H9 (cell line): Measurements from ENCODE around the gene CCDC3. TPM values are rescaled to one million over a fixed set of nuclear protein-coding genes. Genes with fewer than 3 reads are reported as not detected.

Experiments used
- DNase-seq: peaks from one replicate; pipeline ENCODE4 v3.0.0-alpha.2; 2017
- H2AFZ ChIP-seq: one replicate; pipeline ENCODE4 v1.6.1; 2013; ENCODE audit warnings: mild to moderate bottlenecking, low read length, control low read depth, moderate library complexity
- H2AK5ac ChIP-seq: 2 replicates; pipeline ENCODE4 v1.6.1; 2013; ENCODE audit warnings: low read length, control low read depth, mixed read lengths; ENCODE audit not compliant: insufficient read length
- H2BK120ac ChIP-seq: one replicate; pipeline ENCODE4 v1.6.1; 2013; ENCODE audit warnings: low read depth, mild to moderate bottlenecking, low read length, control low read depth, inconsistent platforms; ENCODE audit not compliant: poor library complexity, severe bottlenecking
- H2BK12ac ChIP-seq: 2 replicates; pipeline ENCODE4 v1.6.1; 2013; ENCODE audit warnings: low read length, control low read depth, mixed read lengths, low read depth; ENCODE audit not compliant: insufficient read length
- H2BK15ac ChIP-seq: 2 replicates; pipeline ENCODE4 v1.6.1; 2013; ENCODE audit warnings: low read depth, low read length, control low read depth
- H2BK20ac ChIP-seq: one replicate; pipeline ENCODE4 v1.6.1; 2013; ENCODE audit warnings: low read depth, mild to moderate bottlenecking, low read length, control low read depth, inconsistent platforms; ENCODE audit not compliant: poor library complexity, severe bottlenecking
- H2BK5ac ChIP-seq: 2 replicates; pipeline ENCODE4 v1.6.1; 2013; ENCODE audit warnings: low read length, control low read depth, mixed read lengths; ENCODE audit not compliant: insufficient read length
- H3K14ac ChIP-seq: 2 replicates; pipeline ENCODE4 v1.6.1; 2013; ENCODE audit warnings: low read length, control low read depth; ENCODE audit not compliant: insufficient read depth
- H3K18ac ChIP-seq: 2 replicates; pipeline ENCODE4 v1.6.1; 2013; ENCODE audit warnings: low read depth, mild to moderate bottlenecking, mixed read lengths, low read length, control low read depth; ENCODE audit not compliant: insufficient read length
- H3K23ac ChIP-seq: 2 replicates; pipeline ENCODE4 v1.6.1; 2013; ENCODE audit warnings: low read length, control low read depth, mixed read lengths, low read depth; ENCODE audit not compliant: insufficient read length
- H3K23me2 ChIP-seq: 2 replicates; pipeline ENCODE4 v1.6.1; 2013; ENCODE audit warnings: low read depth, mild to moderate bottlenecking, mixed read lengths, low read length, control low read depth; ENCODE audit not compliant: insufficient read length, poor library complexity, severe bottlenecking
- H3K27ac ChIP-seq: 2 replicates; pipeline ENCODE4 v1.5.1; 2013; ENCODE audit warnings: low read length, control low read depth, mixed read lengths, low read depth; ENCODE audit not compliant: insufficient read length
- H3K27me3 ChIP-seq: 2 replicates; pipeline ENCODE4 v1.6.1; 2013; ENCODE audit warnings: low read length, control low read depth, inconsistent platforms; ENCODE audit not compliant: insufficient read depth
- H3K4ac ChIP-seq: 2 replicates; pipeline ENCODE4 v1.6.1; 2013; ENCODE audit warnings: low read depth, mild to moderate bottlenecking, control low read depth, inconsistent platforms, low read length, moderate library complexity
- H3K4me1 ChIP-seq: 2 replicates; pipeline ENCODE4 v1.6.1; 2013; ENCODE audit warnings: low read length, control low read depth, inconsistent platforms; ENCODE audit not compliant: insufficient read depth
- H3K4me2 ChIP-seq: 2 replicates; pipeline ENCODE4 v1.6.1; 2013; ENCODE audit warnings: low read length, control low read depth, mixed read lengths; ENCODE audit not compliant: insufficient read length, insufficient read depth
- H3K56ac ChIP-seq: 2 replicates; pipeline ENCODE4 v1.6.1; 2013; ENCODE audit warnings: low read depth, mild to moderate bottlenecking, mixed read lengths, low read length, control low read depth; ENCODE audit not compliant: insufficient read length
- H3K79me1 ChIP-seq: 2 replicates; pipeline ENCODE4 v1.6.1; 2013; ENCODE audit warnings: low read depth, mild to moderate bottlenecking, moderate library complexity, low read length, control low read depth, inconsistent platforms; ENCODE audit not compliant: insufficient read depth, poor library complexity, severe bottlenecking
- H3K79me2 ChIP-seq: 2 replicates; pipeline ENCODE4 v1.6.1; 2013; ENCODE audit warnings: low read length, control low read depth, inconsistent platforms; ENCODE audit not compliant: insufficient read depth
- H3K9ac ChIP-seq: 2 replicates; pipeline ENCODE4 v1.6.1; 2013; ENCODE audit warnings: low read length, control low read depth, mixed read lengths; ENCODE audit not compliant: insufficient read length; ENCODE audit errors: extremely low read depth
- H3K9me3 ChIP-seq: one replicate; pipeline ENCODE4 v1.6.1; 2013; ENCODE audit warnings: low read depth, low read length, inconsistent platforms; ENCODE audit not compliant: control insufficient read depth
- H3T11ph ChIP-seq: one replicate; pipeline ENCODE4 v1.6.1; 2013; ENCODE audit warnings: mild to moderate bottlenecking, low read length, control low read depth, inconsistent platforms
- H4K20me1 ChIP-seq: one replicate; pipeline ENCODE4 v1.6.1; 2013; ENCODE audit not compliant: control insufficient read depth, insufficient read length, insufficient read depth
- H4K5ac ChIP-seq: 2 replicates; pipeline ENCODE4 v1.6.1; 2013; ENCODE audit warnings: low read depth, mild to moderate bottlenecking, mixed read lengths, low read length, control low read depth; ENCODE audit not compliant: insufficient read length
- H4K8ac ChIP-seq: replicated peaks from 2 replicates; pipeline ENCODE4 v1.6.1; 2013; ENCODE audit warnings: low read length, control low read depth, mixed read lengths, low read depth; ENCODE audit not compliant: insufficient read length
- H4K91ac ChIP-seq: 2 replicates; pipeline ENCODE4 v1.6.1; 2013; ENCODE audit warnings: low read depth, mild to moderate bottlenecking, moderate library complexity, mixed read lengths, low read length, control low read depth; ENCODE audit not compliant: insufficient read length
- H3K27ac Mint-ChIP-seq, 3 experiments: 2 replicates in 2 of 3; 3 replicates in 1 of 3; pipeline ENCODE4 v1.8.0; 2020 to 2021; ENCODE audit warnings: mixed read lengths in 3 of 3, mild to moderate bottlenecking in 1 of 3, moderate library complexity in 1 of 3
- H3K27me3 Mint-ChIP-seq: 2 replicates; pipeline ENCODE4 v1.8.0; 2021; ENCODE audit warnings: low read depth, mild to moderate bottlenecking, moderate library complexity, mixed read lengths
- H3K36me3 Mint-ChIP-seq, 3 experiments: 2 replicates in 2 of 3; 3 replicates in 1 of 3; pipeline ENCODE4 v1.8.0; 2020 to 2021; ENCODE audit warnings: low read depth in 3 of 3, mixed read lengths in 3 of 3; ENCODE audit not compliant: insufficient read depth in 1 of 3
- H3K4me1 Mint-ChIP-seq, 2 experiments: 2 replicates each; pipeline ENCODE4 v1.8.0; 2020; ENCODE audit warnings: mixed read lengths in 2 of 2
- H3K4me3 Mint-ChIP-seq, 2 experiments: 2 replicates in 1 of 2; 3 replicates in 1 of 2; pipeline ENCODE4 v1.8.0; 2020 to 2021; ENCODE audit warnings: mild to moderate bottlenecking in 2 of 2, mixed read lengths in 2 of 2, moderate library complexity in 1 of 2
- H3K9me3 Mint-ChIP-seq, 2 experiments: 2 replicates in 1 of 2; 3 replicates in 1 of 2; pipeline ENCODE4 v1.8.0; 2020; ENCODE audit warnings: mild to moderate bottlenecking in 2 of 2, mixed read lengths in 2 of 2, moderate library complexity in 1 of 2
- CTCF ChIP-seq: fragments of 200-600 bp; sonication (generic); conservative IDR thresholded peaks from 3 replicates; pipeline ENCODE4 v1.8.0; 2021; ENCODE audit warnings: antibody characterized with exemption, mild to moderate bottlenecking
- WGBS: extraction: QIAGEN DNeasy Blood & Tissue Kit; methylation state at CpG from one replicate; pipeline ENCODE4 v1.1.7; 2013; ENCODE audit warnings: missing lambda C conversion rate, low lambda C conversion rate, mixed read lengths; ENCODE audit not compliant: insufficient read length; ENCODE audit errors: extremely low coverage; 5-methylcytosine and 5-hydroxymethylcytosine counted together
- total RNA-seq: library from RNA; stranded (reverse); gene quantifications from 2 replicates; pipeline ENCODE4 v1.2.1, GENCODE V29; 2021

Gene CCDC3
- total RNA-seq, 1 experiment from 2014 or later = 2.3 TPM

DNA sequence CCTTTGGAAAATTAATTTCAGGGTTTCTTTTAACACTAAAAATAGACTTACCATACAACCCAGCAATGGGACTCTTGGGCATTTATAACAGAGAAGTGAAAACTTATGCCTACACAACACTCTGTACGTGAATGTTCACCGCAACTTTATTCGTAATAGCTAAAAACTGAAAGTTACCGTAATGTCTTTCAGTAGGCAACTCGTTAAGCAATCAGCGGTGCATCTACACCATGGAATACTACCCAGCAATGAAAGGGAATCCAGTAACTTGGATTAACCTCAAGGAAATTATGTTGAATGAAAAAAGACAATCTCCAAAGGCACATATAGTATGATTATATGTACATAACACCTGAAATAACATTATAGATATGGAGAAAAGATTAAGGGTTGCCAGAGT is 16.2 kb downstream of the CCDC3 start:
- Histone ChIP-seq H3K56ac (no peak overlapping the region), H3K79me1 (no peaks in the 10 kb centered on the region), H3K4ac (no peak overlapping the region), H4K8ac (no peak overlapping the region), H3T11ph (no peak overlapping the region), H4K5ac (no peak overlapping the region), H3K23me2 (no peaks in the 10 kb centered on the region), H4K91ac (no peak overlapping the region), H3K14ac (no peak overlapping the region), H3K27me3 (no peaks in the 10 kb centered on the region), H2BK5ac (no peak overlapping the region), H3K18ac (no peak overlapping the region), H2BK20ac (no peak overlapping the region), H2BK15ac (no peak overlapping the region), H3K27ac (no peak overlapping the region), H3K4me2 (no peak overlapping the region), H2AK5ac (no peak overlapping the region), H2BK120ac (no peak overlapping the region), H3K23ac (no peak overlapping the region), H2BK12ac (no peak overlapping the region), H3K9me3 (no peaks in the 10 kb centered on the region), H2AFZ (no peak overlapping the region), H3K4me1 (no peaks in the 10 kb centered on the region), H3K79me2 (no peaks in the 10 kb centered on the region), H3K9ac (no peak overlapping the region), H4K20me1 (no peaks in the 10 kb centered on the region)
- no peaks in the 10 kb centered on the region; a peak in 1 of 4 replicates for H3K4me1 Mint-ChIP-seq
- H3K27me3 Mint-ChIP-seq = no peaks in the 10 kb centered on the region; the same call in 1 of the 2 replicates
- DNase-seq = no peak
- H3K36me3 Mint-ChIP-seq = no peaks in the 10 kb centered on the region
- WGBS = no CpG with 5 or more reads among the region's 6 CpGs
- H3K9me3 Mint-ChIP-seq = peaks cover 0 to 5% of the 10 kb centered on the region in 2 experiments; a peak in 2 of 5 replicates
- TF ChIP-seq CTCF = no peak
- no peak overlapping the region for H3K4me3 Mint-ChIP-seq
- no peak overlapping the region for H3K27ac Mint-ChIP-seq
